Fibroblast of gingiva (primary cell): ENCODE data around the gene RANBP3L.
"Not testable (repeated sequence)": the region's sequence is repeated elsewhere in the genome, so short reads cannot be mapped to it uniquely, and the experiment has no call there.

ENCODE experiments used
- DNase-seq: peaks from one replicate; pipeline ENCODE4 v3.0.0-alpha.2; 2011; ENCODE audit warnings: low read depth

Gene RANBP3L

GRCh38 chr5:36285837-36286615 is 15.7 kb downstream of the RANBP3L start:
- no peak for DNase-seq

- not testable (repeated sequence) for DNase-seq
These were observed 17.9 kb downstream of the RANBP3L start for GRCh38 chr5:36283775-36284174.

GRCh38 chr5:36281626-36282025 is 20.1 kb downstream of the RANBP3L start:
- DNase-seq = no peak

- peak; percentile 44 for DNase-seq
These were observed 22.5 kb downstream of the RANBP3L start for GRCh38 chr5:36279054-36279698.

- no peak for DNase-seq
These were observed 24.1 kb downstream of the RANBP3L start for GRCh38 chr5:36277521-36278176.

GRCh38 chr5:36276864-36277263 is 24.8 kb downstream of the RANBP3L start:
- peak; percentile 86 for DNase-seq

GRCh38 chr5:36273809-36274526 is 27.7 kb downstream of the RANBP3L start:
- no peak for DNase-seq

GRCh38 chr5:36272136-36272690 is 29.5 kb downstream of the RANBP3L start:
- DNase-seq = no peak

GRCh38 chr5:36270876-36271575 is 30.7 kb downstream of the RANBP3L start:
- no peak for DNase-seq

- no peak for DNase-seq
These were observed 31.5 kb downstream of the RANBP3L start for GRCh38 chr5:36270175-36270574.

- no peak for DNase-seq
These were observed 32.2 kb downstream of the RANBP3L start for GRCh38 chr5:36269478-36269877.

- no peak for DNase-seq
These were observed 33.8 kb downstream of the RANBP3L start for GRCh38 chr5:36267905-36268304.

GRCh38 chr5:36264202-36264760 is 37.4 kb downstream of the RANBP3L start:
- DNase-seq = no peak

GRCh38 chr5:36261186-36261585 is 40.5 kb downstream of the RANBP3L start:
- DNase-seq = no peak

GRCh38 chr5:36253575-36253974 is 48.1 kb downstream of the RANBP3L start:
- DNase-seq = no peak

- peak; percentile 43 for DNase-seq
These were observed 48.9 kb downstream of the RANBP3L start for GRCh38 chr5:36252722-36253365.

- DNase-seq = no peak
These were observed 50.5 kb downstream of the RANBP3L start for GRCh38 chr5:36251218-36251617.

GRCh38 chr5:36250427-36250826 is 51.3 kb downstream of the RANBP3L start:
- DNase-seq = no peak

GRCh38 chr5:36246036-36246800 is 55.5 kb downstream of the RANBP3L start:
- DNase-seq = no peak

GRCh38 chr5:36244076-36244475 is 57.6 kb downstream of the RANBP3L start:
- no peak for DNase-seq
